A549 (cell line): Measurements from ENCODE around the gene CAMTA1.

ENCODE experiments used
- CEBPB ChIP-seq, 2 experiments: fragments of >200 bp in 1 of 2; sonication (Bioruptor Twin) in 1 of 2; formaldehyde crosslinking in 1 of 2; IDR thresholded peaks; 2 replicates each; pipeline ENCODE4 v1.6.1; 2012 to 2016
- CTCF ChIP-seq: fragments of >200 bp; sonication (Bioruptor Twin); formaldehyde crosslinking; IDR thresholded peaks from 3 replicates; pipeline ENCODE4 v1.5.1; 2016
- MAFK ChIP-seq: fragments of 450-650 bp; IDR thresholded peaks from 2 replicates; pipeline ENCODE4 v1.6.1; 2014; ENCODE audit not compliant: partially characterized antibody
- POLR2A ChIP-seq: IDR thresholded peaks from 2 replicates; pipeline ENCODE4 v1.6.1; 2012; ENCODE audit warnings: mild to moderate bottlenecking, low read length
- SREBF2 ChIP-seq: fragments of 450-650 bp; IDR thresholded peaks from 2 replicates; pipeline ENCODE4 v1.6.1; 2014; ENCODE audit warnings: mild to moderate bottlenecking, moderate library complexity

DNA sequence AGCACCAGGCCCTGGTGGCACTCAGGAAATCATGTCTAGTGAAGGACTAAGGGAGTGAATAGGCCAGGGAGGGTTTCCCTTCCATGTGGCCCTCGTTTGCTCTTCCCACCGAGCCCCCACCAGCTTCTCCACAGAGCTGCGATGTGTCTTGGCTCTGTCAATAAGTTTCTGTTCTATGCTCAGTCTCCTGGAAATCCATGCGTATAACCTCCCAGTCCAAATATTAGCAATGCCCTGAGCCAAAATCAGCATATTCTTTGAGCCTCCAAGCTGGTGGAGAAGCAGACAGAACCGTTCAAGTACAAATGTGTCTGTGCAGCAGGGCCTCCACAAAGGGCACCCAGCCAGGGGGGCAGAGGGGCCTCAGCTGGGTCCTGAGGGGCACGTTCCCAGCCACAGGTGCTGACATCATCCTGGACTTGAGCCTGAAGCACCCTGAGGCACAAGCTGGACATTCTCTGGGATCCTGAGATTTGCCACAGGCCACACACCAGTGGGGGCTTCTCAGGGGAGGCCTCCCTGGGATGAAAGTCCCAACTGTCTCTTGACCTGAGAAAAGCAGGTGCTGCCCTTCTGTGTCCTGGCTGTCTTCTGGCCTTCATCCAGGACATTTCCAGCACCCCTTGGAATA is 635.3 kb downstream of the CAMTA1 start:
- TF ChIP-seq SREBF2: no peak
- no peak for TF ChIP-seq CEBPB (IDR thresholded peaks at IDR 0.05)
- no peak for TF ChIP-seq CTCF
- TF ChIP-seq MAFK: no peak
- no peak for TF ChIP-seq POLR2A
